ENCODE measurements around the gene LPIN1.
"Not testable (repeated sequence)": the region's sequence is repeated elsewhere in the genome, so short reads cannot be mapped to it uniquely, and the experiment has no call there.

The LPIN1 gene

DNA sequence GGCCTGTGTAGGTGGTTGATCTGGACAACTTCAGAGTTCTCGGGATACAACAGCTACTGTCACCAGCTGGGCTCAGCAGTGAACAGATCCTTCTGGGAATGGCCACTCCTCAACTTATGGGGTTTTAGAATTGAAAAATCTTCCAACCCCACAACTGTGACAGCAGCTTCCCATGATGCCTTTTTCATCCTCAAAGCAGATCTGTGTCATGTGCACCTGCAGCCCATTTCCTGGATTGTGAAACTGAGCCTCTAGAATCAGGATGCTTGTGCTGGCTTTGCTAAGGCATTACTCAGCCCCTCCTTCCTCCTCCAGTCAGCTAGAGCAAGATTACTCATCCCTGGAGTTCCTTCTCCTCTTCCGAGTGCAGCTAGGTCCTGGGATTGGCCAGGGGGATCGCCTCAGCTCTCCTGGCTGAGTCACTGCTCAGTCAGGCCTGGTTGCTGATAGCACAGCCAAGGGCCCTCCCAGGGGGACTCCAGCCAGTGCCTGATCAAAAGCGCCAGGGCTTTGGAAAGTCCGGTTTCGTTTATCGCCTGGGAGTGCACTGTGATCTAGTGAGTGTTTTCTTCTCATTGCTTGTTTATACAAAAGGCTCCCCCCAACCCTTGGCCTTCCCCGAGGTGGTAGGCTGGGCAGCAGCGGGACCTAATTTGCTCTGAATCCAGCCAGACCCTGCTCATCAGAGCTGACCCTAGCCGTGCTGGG is 2.4 kb upstream of the LPIN1 start:
- DNase-seq (ENCODE audit: low read depth, low spot score) = peak; percentile 95

DNA sequence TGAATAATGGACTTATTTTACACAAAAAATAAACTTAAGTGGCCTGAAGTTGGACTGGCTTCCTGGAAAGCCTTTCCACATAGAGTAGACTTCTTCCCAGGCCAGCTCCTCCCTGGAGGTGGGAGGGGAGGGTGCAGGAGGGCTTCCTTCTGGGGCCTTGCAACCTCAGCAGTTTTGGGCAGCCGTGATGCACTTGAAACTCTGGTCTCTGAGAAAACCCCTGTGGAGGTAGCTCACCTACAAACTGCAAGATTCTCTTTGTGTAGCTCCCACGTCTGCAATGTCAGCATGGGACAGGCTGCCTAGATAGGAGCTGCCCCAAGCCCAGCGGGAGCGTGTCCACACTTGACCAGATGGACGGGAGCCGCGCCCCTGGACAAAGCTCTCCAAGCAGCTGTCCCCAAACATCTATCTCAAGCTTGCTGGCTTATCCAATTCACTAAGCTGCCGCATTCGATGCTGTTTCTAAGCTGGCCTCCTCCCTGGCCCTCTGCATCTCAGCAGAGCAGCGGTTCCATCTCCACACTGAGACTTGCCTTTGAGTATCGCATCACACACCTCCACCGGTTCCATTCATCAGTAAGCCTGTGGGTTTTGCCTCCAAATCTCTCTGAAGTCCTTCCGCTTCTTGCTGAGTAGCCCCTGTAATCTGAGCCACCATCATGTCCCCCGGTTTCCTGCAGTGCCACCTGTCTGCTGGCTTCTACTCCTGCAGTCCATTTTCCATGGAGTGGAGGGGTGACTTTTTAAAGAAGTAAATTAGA is 1.6 kb upstream of the LPIN1 start:
- DNase-seq (ENCODE audit: low read depth, low spot score) = no peak

DNA sequence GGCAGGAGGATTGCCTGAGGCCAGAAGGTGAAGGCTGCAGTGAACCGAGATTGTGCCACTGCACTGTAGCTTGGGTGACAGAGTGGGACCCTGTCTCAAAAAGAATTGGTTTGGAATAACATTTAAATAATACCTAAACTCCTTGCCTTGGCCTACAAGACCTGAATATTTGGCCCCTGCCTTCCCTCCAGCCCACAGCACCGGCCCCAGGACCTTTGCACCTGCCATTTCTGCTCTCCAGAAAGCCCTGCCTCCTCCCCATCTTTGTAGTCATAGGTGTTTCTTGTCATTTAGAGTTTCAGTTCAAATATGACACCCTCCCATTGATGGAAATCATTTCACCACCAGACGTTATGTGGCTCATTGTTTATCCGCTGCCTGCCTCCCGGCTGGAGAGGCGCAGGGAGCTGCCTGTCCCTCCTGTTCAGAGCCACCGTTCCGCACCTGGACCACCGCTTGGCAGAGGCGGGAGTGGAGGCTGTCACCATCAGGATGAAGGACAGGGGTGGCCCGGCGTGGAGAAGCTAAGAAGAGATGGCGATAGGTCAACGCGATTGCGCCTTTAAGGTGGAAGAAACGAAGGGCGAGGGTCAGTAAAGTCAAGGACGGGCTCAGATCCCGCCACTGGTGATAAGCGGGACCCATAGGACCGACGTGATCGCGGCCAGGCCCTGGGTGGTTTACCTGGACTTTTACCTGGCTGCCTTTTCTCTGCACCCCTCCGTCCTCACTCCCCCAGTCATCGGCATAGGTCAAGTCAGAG is 638 bp upstream of the LPIN1 start:
- DNase-seq (ENCODE audit: low read depth, low spot score) = no peak

DNA sequence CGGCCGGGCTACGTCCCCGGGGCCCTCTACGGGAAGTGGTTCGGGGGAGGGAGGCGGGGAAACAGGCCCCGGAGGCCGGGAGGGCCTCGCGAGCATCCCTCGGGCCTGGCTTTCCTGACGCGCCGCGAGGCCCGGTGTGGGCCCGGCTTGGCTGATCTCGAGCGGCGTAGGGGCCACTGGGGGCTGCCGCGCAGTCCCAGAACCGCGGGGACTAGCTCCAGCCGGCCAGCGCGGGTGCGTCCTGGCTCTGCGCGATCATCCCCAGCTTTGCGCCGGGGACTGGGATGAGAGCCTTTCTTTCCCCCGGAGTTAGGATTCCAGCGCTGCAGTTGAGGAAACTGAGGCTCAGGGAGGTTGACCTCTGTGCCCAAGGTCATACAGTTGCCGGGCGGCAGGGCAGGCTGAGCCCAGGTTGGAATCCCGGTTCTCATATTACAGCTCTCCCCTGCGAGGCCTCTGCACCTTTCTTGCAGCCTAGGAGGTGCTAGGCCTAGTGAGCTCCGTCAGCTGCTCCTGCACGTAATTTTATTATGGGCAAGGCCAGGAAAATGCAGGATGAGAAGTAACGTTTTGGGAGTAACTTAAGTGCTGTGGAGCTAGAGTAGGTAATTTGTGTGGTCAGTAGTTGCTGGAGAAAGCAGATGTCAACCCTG is 501 bp downstream of the LPIN1 start:
- DNase-seq (ENCODE audit: low read depth, low spot score) = no peak

DNA sequence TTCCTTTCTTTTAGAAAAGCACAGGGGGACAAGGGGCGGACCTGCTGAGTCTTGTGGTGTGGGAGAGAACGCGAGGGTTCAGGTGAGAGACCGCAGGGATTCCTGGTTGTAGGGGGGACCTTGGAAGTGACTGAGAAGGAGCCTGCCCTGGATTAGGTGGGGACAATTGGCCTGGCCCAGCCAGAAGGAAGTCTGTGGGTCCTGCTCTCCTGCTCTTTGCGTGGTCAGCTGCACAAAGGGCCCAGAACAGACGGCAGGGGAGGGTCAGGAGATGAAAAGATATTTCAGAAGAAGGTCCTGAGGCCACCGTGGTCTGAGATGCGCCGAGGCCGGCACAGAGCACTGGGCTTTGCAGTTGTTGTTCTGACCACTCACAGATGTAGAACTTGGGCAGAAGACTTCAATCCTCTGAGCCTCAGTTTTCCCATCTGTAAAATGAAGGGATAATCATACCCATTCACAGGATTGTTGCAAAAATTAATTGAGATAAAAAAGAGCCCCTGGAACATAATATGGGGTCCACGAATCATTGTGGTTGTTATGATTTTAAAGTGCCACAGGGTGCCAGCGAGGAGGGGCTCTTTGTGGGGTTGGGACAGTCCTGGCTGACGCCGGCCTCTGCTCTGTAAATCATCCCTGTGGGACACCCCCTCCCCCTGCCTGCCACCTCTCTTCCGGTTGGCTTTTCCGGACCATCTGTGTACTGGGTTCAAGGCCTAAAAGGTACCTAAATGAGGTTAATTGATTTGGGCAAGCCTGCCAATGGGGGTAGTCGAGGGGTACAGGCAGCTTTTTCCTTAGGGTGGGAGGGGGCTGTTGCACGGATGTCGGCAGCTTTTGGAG is 1.8 kb downstream of the LPIN1 start:
- DNase-seq (ENCODE audit: low read depth, low spot score) = no peak

DNA sequence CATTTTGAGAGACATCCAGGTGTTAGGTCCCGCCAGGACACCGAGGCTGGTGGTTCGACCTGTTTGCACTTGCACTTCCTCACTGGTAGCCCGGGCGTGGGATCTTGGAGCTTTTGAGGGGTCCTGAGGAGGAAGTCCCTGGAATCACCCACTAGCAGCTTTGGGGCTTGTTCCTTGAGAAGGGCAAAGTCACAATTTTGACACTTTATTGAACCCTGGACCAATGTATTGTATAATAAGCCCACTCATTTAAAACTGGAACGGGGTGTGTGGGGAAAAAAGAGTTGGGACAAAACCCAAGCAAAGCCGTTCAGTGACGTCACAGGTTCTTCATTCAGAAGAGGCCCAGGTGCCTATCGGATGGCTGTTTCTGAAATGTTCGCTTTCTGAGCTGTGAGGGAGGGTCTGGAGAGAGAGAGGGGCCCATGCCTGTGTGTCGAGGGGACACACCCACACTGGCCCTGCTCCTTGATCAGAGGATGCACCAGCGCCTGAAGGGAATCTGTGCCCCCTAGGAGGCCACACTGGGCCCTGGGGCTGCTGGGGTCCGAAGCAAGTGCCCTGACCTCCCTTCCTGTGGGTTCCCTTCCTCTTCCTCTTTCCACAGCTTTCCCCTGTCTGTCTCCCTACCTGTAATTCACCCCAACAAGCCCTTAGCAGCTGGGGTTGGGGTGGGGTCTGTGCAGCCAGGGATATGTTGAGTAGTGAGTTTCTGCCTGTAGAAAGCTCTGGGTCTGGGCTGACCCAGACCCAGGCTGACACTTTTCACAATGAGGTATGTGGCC is 2.6 kb downstream of the LPIN1 start:
- no peak for DNase-seq (ENCODE audit: low read depth, low spot score)

DNA sequence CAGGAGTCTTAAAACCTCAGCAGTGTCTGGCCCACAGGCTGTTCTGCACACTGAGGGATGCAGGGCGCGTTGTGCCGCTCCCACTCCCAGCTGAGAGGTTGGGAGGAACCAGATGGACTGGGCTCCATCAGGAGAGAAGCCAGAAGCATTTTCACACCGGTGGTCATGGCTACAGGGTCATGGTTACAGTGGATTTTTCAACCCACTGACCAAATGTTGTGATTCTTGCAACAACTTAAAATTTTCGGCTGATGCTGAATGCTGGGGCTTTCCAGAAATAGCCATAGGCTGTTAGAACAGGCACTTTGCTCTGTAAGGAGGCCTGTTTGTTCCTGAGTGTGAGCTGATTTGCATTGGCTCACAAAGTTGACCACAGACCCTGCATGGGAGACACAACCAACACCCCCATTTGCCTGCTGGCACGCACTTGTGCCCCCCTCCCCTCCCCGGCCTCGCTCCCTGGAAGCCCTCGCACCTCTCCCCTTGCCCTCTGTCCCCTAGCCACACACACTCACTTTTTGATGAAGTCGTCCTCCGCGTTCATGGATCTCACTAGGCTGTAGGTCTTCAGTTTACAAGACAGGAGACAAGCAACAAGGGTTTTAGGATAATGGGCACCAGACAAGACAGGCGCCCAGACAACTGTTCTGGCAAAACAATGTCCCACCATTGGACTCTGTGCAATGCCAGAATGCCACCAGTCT is 3.4 kb downstream of the LPIN1 start:
- DNase-seq (ENCODE audit: low read depth, low spot score) = no peak

DNA sequence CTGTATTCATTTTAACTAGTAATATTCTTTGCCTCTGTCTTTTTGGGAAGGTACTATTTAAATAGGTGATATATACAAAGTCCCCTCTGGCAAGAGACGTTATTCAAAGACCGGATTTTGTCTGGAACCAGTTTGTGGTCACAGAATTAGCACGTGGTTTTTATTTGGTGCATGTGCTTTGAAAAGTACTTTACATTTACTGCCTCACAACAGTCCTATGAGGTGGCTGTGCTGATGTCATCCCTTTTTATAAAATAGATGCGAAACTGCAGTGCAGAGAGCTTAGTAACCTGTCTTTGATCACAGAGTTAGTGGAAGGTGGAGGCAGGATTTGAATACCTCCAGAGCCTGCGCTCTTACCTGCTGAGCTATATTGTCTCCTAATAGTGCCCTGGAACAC is 4.0 kb downstream of the LPIN1 start:
- DNase-seq (ENCODE audit: low read depth, low spot score) = no peak

DNA sequence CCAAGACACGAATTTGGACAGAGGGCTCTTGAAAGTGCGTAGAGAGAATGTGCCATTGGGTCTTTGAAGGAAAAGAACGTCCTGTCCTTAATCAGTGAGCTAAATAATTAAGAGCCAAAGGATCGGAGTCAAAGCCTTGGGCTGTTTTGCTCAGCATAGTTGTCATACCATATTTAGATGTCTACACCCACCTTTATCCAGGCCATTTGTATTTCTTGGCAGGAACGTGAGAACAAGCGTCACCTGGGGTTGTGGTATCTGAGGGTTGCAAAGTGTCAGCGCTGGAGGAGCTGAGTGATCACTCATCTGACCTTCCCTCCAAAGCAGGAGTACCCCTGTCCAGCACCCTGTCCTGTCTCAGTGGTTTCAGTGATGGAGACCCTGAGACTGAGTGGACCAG is 4.5 kb downstream of the LPIN1 start:
- DNase-seq (ENCODE audit: low read depth, low spot score) = no peak

DNA sequence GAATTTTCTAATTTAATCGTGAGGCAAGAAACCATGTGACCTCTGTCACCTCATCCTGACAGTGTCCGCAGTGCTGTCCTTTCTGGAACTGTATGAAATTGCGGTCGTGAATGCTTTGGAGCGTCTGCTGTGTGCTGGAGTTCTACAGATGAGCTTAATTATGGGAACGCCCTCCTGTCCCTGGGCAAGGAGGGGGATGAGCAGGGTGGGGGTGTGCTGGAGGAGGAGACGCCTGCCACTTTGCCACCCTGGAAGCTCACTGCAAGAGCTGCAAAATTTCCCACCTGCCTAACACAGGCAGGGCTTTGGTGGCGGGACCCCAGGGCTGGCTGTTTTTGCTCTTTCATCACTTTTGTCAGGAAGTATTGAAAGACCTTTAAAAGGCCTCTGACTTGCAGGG is 6.5 kb downstream of the LPIN1 start:
- DNase-seq (ENCODE audit: low read depth, low spot score) = no peak

DNA sequence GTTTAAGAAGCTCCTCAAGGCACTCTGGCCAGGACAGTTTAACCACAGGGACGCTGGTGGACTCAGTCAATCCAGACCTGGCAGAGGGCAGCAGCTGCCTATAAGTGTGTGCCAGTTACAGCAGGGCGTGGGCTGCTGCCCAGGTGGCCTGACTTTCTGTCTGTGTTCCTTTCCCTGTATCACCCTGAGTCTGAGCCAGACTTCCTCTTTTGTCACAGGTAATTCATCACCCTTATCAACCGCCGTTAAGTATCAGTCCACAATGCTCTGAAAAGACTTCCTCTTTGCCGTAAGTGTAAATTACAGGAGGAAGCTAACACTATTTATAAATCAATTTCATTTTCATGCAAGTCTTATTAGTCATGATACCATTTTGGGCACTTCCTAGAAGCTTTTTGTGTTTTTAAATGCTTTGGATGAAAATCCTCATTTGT is 7.0 kb downstream of the LPIN1 start:
- DNase-seq (ENCODE audit: low read depth, low spot score) = no peak

DNA sequence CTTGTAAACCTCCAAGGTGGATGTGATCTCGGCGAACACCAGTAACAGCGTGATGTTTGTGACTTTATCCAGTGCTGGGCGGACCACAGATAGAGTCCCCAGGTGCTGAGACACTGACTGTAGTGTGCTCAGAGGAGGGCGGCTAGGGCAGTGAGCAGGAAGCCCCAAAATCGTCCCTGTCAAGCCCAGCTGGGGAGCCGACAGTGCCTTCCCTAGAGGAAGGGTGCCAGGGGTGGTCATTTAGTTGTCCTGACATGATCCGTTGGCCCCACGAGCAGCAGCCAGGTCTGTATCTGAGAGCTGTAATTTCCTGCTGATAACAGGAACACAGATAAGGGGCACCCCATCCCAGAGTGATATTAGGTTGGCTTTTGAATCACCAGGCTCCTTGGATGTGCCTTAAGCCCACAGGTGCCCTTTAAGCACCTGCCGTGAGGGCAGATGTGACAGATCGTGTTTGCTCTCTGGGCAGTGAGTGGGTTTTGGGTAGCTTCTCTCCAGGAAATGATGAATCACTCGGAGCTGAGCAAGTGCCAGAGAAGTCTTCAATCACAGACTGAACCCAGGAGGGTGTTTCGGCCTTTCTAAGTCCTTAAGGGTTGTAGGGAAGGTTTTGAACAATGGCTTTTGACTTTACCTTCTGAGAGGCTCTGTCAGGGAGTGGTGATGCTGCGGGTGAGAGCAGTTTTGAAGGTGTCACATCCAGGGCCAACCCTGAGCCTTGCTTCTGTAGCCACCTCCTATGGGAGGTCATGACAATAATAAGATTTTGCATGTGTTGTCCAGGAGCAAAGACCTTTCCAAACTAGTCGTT is 7.7 kb downstream of the LPIN1 start:
- no peak for DNase-seq (ENCODE audit: low read depth, low spot score)

DNA sequence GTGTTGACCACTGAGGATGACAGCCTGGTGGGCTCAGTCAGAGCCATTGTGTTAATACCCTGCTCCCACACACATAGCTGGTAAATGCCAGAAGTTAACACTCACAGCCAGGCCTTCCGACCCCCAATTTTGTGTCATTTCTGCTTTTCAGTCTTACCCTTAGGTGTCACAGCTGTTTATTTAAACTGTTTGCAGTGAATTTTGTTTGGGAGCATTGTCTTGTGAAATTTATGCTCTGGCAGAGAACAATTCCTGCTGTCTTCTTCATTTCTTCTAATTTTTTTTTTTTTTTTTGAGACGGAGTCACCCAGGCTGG is 8.2 kb downstream of the LPIN1 start:
- no peak for DNase-seq (ENCODE audit: low read depth, low spot score)

DNA sequence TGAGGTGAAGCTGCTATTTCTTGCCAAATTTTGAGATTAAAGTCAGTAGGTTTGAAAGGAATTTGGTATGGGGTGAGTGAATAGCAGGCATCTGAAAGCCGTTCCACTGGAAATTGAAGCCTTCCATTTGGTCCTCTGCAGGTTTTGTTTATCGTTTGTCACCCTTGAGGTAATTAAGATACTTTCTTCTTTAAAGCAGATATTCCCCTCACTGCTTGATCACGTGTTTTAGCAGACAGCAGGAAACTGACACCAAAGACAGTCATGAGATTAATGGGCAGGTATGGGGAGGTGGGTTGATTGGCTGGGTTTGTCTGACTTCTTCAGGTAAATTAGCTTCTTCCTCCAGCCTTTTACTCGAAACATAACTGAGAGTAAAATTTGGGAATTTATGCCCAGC is 10.7 kb downstream of the LPIN1 start:
- no peak for DNase-seq (ENCODE audit: low read depth, low spot score)

DNA sequence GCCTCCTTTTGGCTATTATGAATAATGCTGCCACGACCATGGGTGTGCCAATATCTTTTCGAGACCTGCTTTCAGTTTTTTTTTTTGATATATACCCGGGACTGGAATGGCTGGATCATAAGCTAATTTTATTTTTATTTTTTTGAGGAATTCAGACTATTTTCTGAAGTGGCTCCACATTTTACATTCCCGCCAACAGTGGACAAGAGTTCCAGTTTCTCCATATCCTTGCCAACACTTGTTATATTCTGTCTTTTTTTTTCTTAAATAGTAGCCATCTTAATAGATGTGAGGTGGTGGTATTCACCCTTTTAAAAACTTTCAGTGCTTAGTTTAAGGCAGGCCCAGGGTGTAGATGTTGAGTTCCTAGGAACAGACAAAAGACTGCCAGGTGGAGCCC is 11.8 kb downstream of the LPIN1 start:
- no peak for DNase-seq (ENCODE audit: low read depth, low spot score)

DNA sequence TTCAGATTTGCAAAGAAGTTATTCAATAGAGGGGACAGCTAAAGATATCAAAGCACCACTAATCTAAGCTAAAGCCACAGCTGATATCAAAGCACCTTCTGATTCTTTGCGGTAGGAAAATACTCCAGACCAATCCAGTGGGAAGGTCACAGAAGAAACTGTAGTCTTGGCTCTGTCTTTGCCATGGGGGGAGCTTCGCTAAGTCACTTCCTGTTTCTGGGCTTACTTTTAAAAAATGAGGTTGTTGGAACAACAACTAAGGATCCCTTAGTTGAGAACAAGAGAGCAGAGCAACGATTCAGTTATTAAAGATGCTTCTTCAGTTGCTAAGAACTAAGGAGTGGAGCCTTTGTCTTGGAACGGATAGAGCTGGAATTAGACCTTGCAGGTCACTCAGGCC is 12.2 kb downstream of the LPIN1 start:
- no peak for DNase-seq (ENCODE audit: low read depth, low spot score)

DNA sequence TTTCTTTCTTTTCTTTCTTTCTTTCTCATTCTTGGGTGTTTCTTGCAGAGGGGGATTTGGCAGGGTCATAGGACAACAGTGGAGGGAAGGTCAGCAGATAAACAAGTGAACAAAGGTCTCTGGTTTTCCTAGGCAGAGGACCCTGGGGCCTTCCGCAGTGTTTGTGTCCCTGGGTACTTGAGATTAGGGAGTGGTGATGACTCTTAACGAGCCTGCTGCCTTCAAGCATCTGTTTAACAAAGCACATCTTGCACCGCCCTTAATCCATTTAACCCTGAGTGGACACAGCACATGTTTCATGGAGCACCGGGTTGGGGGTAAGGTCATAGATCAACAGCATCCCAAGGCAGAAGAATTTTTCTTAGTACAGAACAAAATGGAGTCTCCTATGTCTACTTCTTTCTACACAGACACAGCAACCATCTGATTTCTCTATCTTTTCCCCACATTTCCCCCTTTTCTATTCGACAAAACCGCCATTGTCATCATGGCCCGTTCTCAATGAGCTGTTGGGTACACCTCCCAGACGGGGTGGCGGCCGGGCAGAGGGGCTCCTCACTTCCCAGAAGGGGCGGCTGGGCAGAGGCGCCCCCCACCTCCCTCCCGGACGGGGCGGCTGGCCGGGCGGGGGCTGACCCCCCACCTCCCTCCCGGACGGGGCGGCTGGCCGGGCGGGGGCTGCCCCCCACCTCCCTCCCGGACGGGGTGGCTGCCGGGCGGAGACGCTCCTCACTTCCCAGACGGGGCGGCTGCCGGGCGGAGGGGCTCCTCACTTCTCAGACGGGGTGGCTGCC is 12.9 kb downstream of the LPIN1 start:
- not testable (repeated sequence) for DNase-seq (ENCODE audit: low read depth, low spot score)

DNA sequence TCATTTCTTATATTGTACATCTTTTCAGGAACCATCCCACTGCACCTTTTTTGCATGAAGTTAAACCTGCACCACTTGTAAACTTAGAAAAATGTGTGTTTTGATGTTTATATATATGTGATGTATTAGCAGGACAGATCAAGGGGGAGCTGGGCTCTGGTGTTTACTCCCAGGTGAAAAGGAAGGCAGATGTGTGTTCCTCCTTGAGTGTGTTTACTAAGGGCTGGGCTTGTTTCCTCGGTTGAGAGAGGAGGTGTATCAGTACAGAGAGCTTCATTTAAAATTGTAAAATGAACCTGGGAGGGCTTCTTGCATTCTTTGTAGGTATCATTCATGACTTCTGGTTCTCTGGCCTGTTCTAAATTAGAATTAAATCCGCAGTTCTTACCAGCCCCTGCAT is 14.8 kb downstream of the LPIN1 start:
- no peak for DNase-seq (ENCODE audit: low read depth, low spot score)
